Ovary (tissue), 9 donors: ENCODE results near the gene CTDSPL2. TPM values are rescaled to one million over a fixed set of nuclear protein-coding genes. Genes with fewer than 3 reads are reported as not detected.

Experiments
- DNase-seq, 5 donors: peaks; one replicate each; pipeline ENCODE4 v3.0.0-alpha.2; 2019 to 2020
- H3K27ac ChIP-seq, 2 donors: fragments of 200-600 bp; one replicate each; pipeline versions ENCODE4 v1.5.1 to v1.8.0; 2019 to 2022
- H3K27me3 ChIP-seq: fragments of 200-600 bp; one replicate; pipeline ENCODE4 v1.8.0; 2022
- H3K36me3 ChIP-seq: fragments of 200-600 bp; sonication (generic); one replicate; pipeline ENCODE4 v1.5.1; 2019
- H3K4me1 ChIP-seq: one replicate; pipeline ENCODE4 v1.8.1; 2013; ENCODE audit warnings: mild to moderate bottlenecking, moderate library complexity; ENCODE audit not compliant: insufficient read depth
- H3K4me3 ChIP-seq: fragments of 200-600 bp; sonication (generic); one replicate; pipeline ENCODE4 v1.5.1; 2017
- H3K9me3 ChIP-seq, 2 donors: fragments of 200-600 bp in 1 of 2; sonication (generic) in 1 of 2; one replicate each; pipeline versions ENCODE4 v1.5.1 to v1.8.1; 2013 to 2019; ENCODE audit warnings: mild to moderate bottlenecking in 1 of 2, moderate library complexity in 1 of 2
- EP300 ChIP-seq: sonication (generic); formaldehyde crosslinking; IDR thresholded peaks from one replicate; pipeline ENCODE4 v1.6.1; 2017; ENCODE audit warnings: antibody characterized with exemption
- POLR2A ChIP-seq: fragments of 450-650 bp; IDR thresholded peaks from one replicate; pipeline ENCODE4 v1.6.1; 2017; ENCODE audit warnings: antibody characterized with exemption, mild to moderate bottlenecking, moderate library complexity
- WGBS, 3 donors: extraction: QIAGEN DNeasy Blood & Tissue Kit in 1 of 3; methylation state at CpG; one replicate each; pipeline versions ENCODE4 v1.1.5 to v1.1.7; 2013 to 2017; 5-methylcytosine and 5-hydroxymethylcytosine counted together
- intact Hi-C, 4 donors: fragments of 100-400 bp; cut with DNase I; formaldehyde crosslinking; loops; one replicate each; pipeline versions ENCODE4 v1.11.0 to v1.15.1; 2022 to 2023
- polyA plus RNA-seq, 2 donors: library from polyadenylated mRNA; stranded (reverse); fragments of 200-250 nt in 1 of 2; fragments of 350-450 nt in 1 of 2; fragmentation: Illumina TruSeq in 1 of 2; extraction: RNeasy Lipid Tissue Mini Kit (QIAGEN cat#74804) in 1 of 2; gene quantifications; one replicate each; pipeline ENCODE4 v1.2.3, GENCODE V29; 2013 to 2014
- total RNA-seq, 7 donors: library from RNA; depleted of rRNA in 2 of 7; stranded (reverse); fragments of >200 nt in 2 of 7; fragmentation: NEBNext Ultra II Directional in 3 of 7; extraction: Animal tissue kit (Norgen Biotek cat#: 25700) in 3 of 7; gene quantifications; one replicate each; pipeline versions ENCODE4 v1.1.0 to v1.2.4, GENCODE V29; 2016 to 2023
- TF ChIP-seq, protein P1 (sequence below), 3 donors: fragments of 450-650 bp in 2 of 3; fragments of 200-600 bp in 1 of 3; IDR thresholded peaks; one replicate each; pipeline versions ENCODE4 v1.5.1 to v1.8.0; 2016 to 2022; ENCODE audit warnings: antibody characterized with exemption in 3 of 3, mild to moderate bottlenecking in 1 of 3
- donor health status: DM: no; HTN: no; CAD: no; lungs with moderate emphysema.
- donor health status: DM: no; HTN: no; CAD: no.
- donor health status: Bipolar disorder and iron deficiency.
- donor health status: DM: yes; HTN: yes; CAD: no.
- donor health status: DM: no; HTN: no; CAD: no.
- donor health status: DM: yes; HTN: yes; CAD: no.

Gene CTDSPL2
- total and polyA plus RNA-seq, 9 donors = 11.3 to 54.1 (median 46.9) TPM

DNA sequence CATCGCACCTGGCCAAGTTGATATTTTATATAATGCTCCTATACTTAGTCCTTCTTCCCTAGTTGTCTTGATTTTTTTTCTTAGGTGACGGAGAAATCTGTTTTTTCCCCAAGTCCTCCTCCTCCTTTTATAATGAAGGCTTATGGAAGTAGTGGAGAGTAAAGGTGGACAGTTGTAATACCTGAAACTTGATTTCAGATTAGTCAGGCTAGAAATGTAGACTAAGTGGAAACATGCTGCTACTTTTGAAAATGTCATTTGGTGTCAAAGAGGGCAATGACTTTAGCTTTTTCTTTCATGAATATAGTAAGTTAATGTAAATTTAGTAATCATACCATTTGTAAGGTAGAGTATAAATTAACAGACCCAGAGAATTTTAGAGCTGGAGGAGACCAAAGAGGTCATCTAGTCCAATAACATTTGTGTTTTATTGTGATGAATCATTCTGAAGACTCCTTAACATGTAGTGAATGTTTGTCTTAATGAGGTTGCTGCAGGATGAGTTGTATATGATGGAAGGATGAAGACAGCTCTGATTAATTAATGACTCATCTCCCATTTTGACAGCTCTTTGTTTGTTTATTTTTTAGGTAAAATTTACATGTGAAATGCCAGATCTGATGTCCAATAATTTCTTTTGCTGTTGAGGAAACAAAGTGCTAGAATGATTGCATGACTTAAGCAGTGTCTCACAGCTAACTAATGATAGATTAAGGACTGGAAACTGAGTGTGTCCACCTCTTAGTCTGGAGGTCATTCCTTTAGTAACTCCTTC, 8.7 kb downstream of the CTDSPL2 start:
- Histone ChIP-seq H3K27me3 (no peaks in the 10 kb centered on the region), H3K4me3 (no peak overlapping the region), H3K9me3 (no peaks in the 10 kb centered on the region), H3K27ac (no peak overlapping the region), H3K36me3 (no peaks in the 10 kb centered on the region), H3K4me1 (peaks cover 3% of the 10 kb centered on the region)
- 97 to 100% (median 100%) methylated on average over 2 of the region's 2 CpGs for WGBS, 3 donors
- no peak for DNase-seq
- TF ChIP-seq POLR2A = no peak
- TF ChIP-seq, protein P1, sequence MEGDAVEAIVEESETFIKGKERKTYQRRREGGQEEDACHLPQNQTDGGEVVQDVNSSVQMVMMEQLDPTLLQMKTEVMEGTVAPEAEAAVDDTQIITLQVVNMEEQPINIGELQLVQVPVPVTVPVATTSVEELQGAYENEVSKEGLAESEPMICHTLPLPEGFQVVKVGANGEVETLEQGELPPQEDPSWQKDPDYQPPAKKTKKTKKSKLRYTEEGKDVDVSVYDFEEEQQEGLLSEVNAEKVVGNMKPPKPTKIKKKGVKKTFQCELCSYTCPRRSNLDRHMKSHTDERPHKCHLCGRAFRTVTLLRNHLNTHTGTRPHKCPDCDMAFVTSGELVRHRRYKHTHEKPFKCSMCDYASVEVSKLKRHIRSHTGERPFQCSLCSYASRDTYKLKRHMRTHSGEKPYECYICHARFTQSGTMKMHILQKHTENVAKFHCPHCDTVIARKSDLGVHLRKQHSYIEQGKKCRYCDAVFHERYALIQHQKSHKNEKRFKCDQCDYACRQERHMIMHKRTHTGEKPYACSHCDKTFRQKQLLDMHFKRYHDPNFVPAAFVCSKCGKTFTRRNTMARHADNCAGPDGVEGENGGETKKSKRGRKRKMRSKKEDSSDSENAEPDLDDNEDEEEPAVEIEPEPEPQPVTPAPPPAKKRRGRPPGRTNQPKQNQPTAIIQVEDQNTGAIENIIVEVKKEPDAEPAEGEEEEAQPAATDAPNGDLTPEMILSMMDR (IDR thresholded peaks at IDR 0.05) = no peak
- no peak for TF ChIP-seq EP300
- intact Hi-C loops = no loop called here

DNA sequence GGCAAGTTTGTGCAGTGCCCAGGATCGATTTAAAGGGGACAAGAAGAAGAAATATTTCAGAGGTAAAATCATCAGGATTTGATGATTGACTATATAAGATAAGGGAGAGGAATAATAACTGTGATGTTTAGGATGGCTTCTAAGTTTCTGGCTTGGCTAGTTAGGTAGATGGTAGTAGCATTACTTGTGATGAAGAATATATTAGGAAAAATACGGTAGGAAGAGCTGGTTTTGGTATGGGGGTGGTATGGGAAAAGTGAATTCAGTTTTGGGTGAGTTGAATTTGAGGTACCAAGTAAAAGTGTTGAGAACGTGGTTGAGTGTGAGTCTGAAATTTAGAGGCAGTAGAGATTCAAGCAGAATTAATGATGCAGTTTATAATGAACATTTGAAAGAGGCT, 11.0 kb downstream of the CTDSPL2 start:
- Histone ChIP-seq H3K27ac (no peak overlapping the region), H3K36me3 (no peaks in the 10 kb centered on the region), H3K9me3 (no peaks in the 10 kb centered on the region), H3K4me3 (no peak overlapping the region), H3K27me3 (no peaks in the 10 kb centered on the region), H3K4me1 (peaks cover 5% of the 10 kb centered on the region)
- WGBS, 3 donors = 86 to 89% (median 88%) methylated on average over 3 of the region's 3 CpGs
- intact Hi-C loops = no loop called here
- DNase-seq = no peak
- TF ChIP-seq EP300 = no peak
- TF ChIP-seq POLR2A = no peak
- TF ChIP-seq, protein P1 (IDR thresholded peaks at IDR 0.05) = no peak

DNA sequence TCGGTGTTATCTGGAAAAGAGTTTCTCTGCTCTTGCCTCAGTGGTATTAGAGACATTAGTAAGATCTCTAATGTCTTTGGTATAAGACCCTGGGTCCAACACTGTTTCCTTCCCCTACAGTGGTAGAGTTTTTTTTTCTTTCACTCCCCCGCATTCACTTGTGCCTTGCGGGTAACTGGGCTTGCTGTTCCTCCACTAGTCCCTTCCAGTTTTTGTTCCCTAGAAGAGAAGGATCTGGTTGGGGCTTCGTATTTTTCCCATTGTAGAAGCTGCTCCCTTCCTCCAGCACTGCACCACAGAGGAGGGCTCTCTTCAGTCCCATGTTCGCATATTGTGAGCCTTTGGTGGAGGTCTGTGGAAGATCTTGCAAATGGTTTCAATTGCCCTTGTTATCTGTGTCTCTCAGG, 13.7 kb downstream of the CTDSPL2 start:
- no peak for TF ChIP-seq EP300
- TF ChIP-seq POLR2A = no peak
- TF ChIP-seq, protein P1 (IDR thresholded peaks at IDR 0.05) = no peak
- no peak for DNase-seq
- intact Hi-C loops = no loop called here
- Histone ChIP-seq H3K36me3 (no peaks in the 10 kb centered on the region), H3K27me3 (no peaks in the 10 kb centered on the region), H3K27ac (no peak overlapping the region), H3K4me1 (peaks cover 4% of the 10 kb centered on the region), H3K4me3 (no peak overlapping the region), H3K9me3 (no peaks in the 10 kb centered on the region)
- WGBS, 3 donors = 76 to 85% (median 81%) methylated on average over 5 of the region's 5 CpGs

DNA sequence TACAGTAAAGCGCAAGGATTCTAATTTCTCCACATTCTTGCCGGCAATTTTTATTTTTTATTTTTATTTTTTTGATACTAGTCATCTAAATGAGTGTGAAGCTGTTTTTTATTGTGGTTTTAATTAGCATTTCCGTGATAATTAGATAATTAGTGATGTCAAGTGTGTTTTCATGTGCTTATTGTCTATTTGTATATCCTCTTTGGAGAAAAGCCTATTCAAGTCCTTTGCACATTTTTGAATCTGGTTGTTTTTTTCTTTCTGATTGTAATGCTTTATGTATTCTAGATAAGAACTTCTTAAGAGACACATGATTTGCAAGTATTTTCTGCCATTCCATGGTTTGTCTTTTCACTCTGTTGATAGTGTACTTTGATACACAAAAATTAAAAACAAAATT, 16.1 kb downstream of the CTDSPL2 start:
- H3K36me3 ChIP-seq = no peaks in the 10 kb centered on the region
- 96 to 97% (median 97%) methylated on average over 3 of the region's 3 CpGs for WGBS, 3 donors
- TF ChIP-seq, protein P1 (IDR thresholded peaks at IDR 0.05) = no peak
- TF ChIP-seq POLR2A (no peak), EP300 (no peak)
- H3K4me1 ChIP-seq = peaks cover 5% of the 10 kb centered on the region
- H3K27ac ChIP-seq = no peak overlapping the region
- H3K4me3 ChIP-seq = no peak overlapping the region
- no peak for DNase-seq
- H3K27me3 ChIP-seq = no peaks in the 10 kb centered on the region
- intact Hi-C loops = no loop called here
- no peaks in the 10 kb centered on the region for H3K9me3 ChIP-seq
